HepG2 (cell line): ENCODE measurements around the gene BTG3. TPM values are rescaled to one million over a fixed set of nuclear protein-coding genes. Genes with fewer than 3 reads are reported as not detected.

Source experiments
- ATF7 ChIP-seq, 2 experiments: fragments of 450-650 bp in 1 of 2; sonication (generic) in 1 of 2; formaldehyde crosslinking in 1 of 2; IDR thresholded peaks; 2 replicates each; pipeline versions ENCODE4 v1.4.0 to v1.6.1; 2016 to 2020; ENCODE audit warnings: antibody characterized with exemption in 1 of 2, mild to moderate bottlenecking in 1 of 2, missing genetic modification reagents in 1 of 2
- ATF7-NPFF ChIP-seq: sonication (generic); formaldehyde crosslinking; IDR thresholded peaks from 2 replicates; pipeline ENCODE4 v1.8.1; 2023; ENCODE audit warnings: mild to moderate bottlenecking, low read depth, missing genetic modification reagents, moderate library complexity
- CREM ChIP-seq, 2 experiments: sonication (generic) in 1 of 2; formaldehyde crosslinking in 1 of 2; IDR thresholded peaks; 2 replicates each; pipeline versions ENCODE4 v1.4.0 to v1.6.1; 2016 to 2020; ENCODE audit warnings: antibody characterized with exemption in 1 of 2, mild to moderate bottlenecking in 1 of 2, missing genetic modification reagents in 1 of 2
- IRX3 ChIP-seq: sonication (generic); formaldehyde crosslinking; IDR thresholded peaks from 2 replicates; pipeline ENCODE4 v1.8.1; 2023; ENCODE audit warnings: mild to moderate bottlenecking, low read depth, missing genetic modification reagents, borderline replicate concordance
- ISL2 ChIP-seq: sonication (generic); formaldehyde crosslinking; IDR thresholded peaks from 2 replicates; pipeline ENCODE4 v1.5.0; 2020; ENCODE audit warnings: missing genetic modification reagents
- KDM2A ChIP-seq: sonication (generic); formaldehyde crosslinking; IDR thresholded peaks from 2 replicates; pipeline ENCODE4 v1.4.0; 2020; ENCODE audit warnings: low read depth, missing genetic modification reagents, borderline replicate concordance
- KMT2A ChIP-seq: sonication (generic); formaldehyde crosslinking; IDR thresholded peaks from 2 replicates; pipeline ENCODE4 v1.4.0; 2020; ENCODE audit warnings: missing genetic modification reagents
- NAIF1 ChIP-seq: sonication (generic); formaldehyde crosslinking; IDR thresholded peaks from 2 replicates; pipeline ENCODE4 v1.5.0; 2020; ENCODE audit warnings: mild to moderate bottlenecking, missing genetic modification reagents, borderline replicate concordance
- NPAS2 ChIP-seq: sonication (generic); formaldehyde crosslinking; IDR thresholded peaks from 2 replicates; pipeline ENCODE4 v1.8.0; 2022; ENCODE audit warnings: mild to moderate bottlenecking, missing genetic modification reagents, borderline replicate concordance
- POLR2G ChIP-seq: fragments of 200-400 bp; formaldehyde crosslinking; IDR thresholded peaks from 2 replicates; pipeline ENCODE4 v1.6.1; 2018; ENCODE audit warnings: mild to moderate bottlenecking, low read depth, low read length, moderate library complexity
- SP2 ChIP-seq: sonication (generic); formaldehyde crosslinking; IDR thresholded peaks from 2 replicates; pipeline ENCODE4 v1.5.1; 2020; ENCODE audit warnings: mild to moderate bottlenecking, missing genetic modification reagents
- SP5 ChIP-seq: IDR thresholded peaks from 2 replicates; pipeline ENCODE4 v1.6.1; 2016; ENCODE audit warnings: low read depth, borderline replicate concordance
- ZBTB21 ChIP-seq: sonication (generic); formaldehyde crosslinking; IDR thresholded peaks from 2 replicates; pipeline ENCODE4 v1.4.0; 2020; ENCODE audit warnings: missing genetic modification reagents
- ZBTB37 ChIP-seq: sonication (generic); formaldehyde crosslinking; IDR thresholded peaks from 2 replicates; pipeline ENCODE4 v1.4.0; 2020; ENCODE audit warnings: mild to moderate bottlenecking, missing genetic modification reagents
- ZBTB7B ChIP-seq: sonication (generic); formaldehyde crosslinking; IDR thresholded peaks from 2 replicates; pipeline ENCODE4 v1.4.0; 2020; ENCODE audit warnings: missing genetic modification reagents
- ZNF24 ChIP-seq: fragments of 450-650 bp; IDR thresholded peaks from 2 replicates; pipeline ENCODE4 v1.6.1; 2017; ENCODE audit warnings: antibody characterized with exemption, mild to moderate bottlenecking
- polyA plus RNA-seq, 8 experiments: library from polyadenylated mRNA; depleted of rRNA in 3 of 8; stranded (reverse) in 7 of 8; unstranded in 1 of 8; fragments of >200 nt; fragmentation: Illumina TruSeq in 4 of 8; extraction: Trizol in 4 of 8; gene quantifications; 2 replicates each; pipeline versions ENCODE4 v1.2.1 to v1.2.3, GENCODE V29; 2011 to 2016; ENCODE audit warnings: low read depth in 4 of 8, missing spikeins in 1 of 8, mixed read lengths in 1 of 8; ENCODE audit not compliant: insufficient read depth in 1 of 8
- total RNA-seq, 5 experiments: library from RNA; depleted of rRNA; stranded (reverse); fragments of >200 nt; fragmentation: Illumina TruSeq; extraction: Trizol; gene quantifications; 2 replicates each; pipeline ENCODE4 v1.2.3, GENCODE V29; 2016; ENCODE audit warnings: low read depth in 1 of 5
- TF ChIP-seq, protein P1 (sequence below): sonication (generic); formaldehyde crosslinking; IDR thresholded peaks from 2 replicates; pipeline ENCODE4 v1.4.0; 2020; ENCODE audit warnings: missing genetic modification reagents
- TF ChIP-seq, protein P2 (sequence below): sonication (generic); formaldehyde crosslinking; IDR thresholded peaks from 2 replicates; pipeline ENCODE4 v1.4.0; 2020; ENCODE audit warnings: mild to moderate bottlenecking, missing genetic modification reagents

The BTG3 gene
- total and polyA plus RNA-seq, 2 of the 13 experiments (the other 11 are each of a cell fraction or from before 2014, with no cell fraction given): 13.9 to 27.4 TPM

DNA sequence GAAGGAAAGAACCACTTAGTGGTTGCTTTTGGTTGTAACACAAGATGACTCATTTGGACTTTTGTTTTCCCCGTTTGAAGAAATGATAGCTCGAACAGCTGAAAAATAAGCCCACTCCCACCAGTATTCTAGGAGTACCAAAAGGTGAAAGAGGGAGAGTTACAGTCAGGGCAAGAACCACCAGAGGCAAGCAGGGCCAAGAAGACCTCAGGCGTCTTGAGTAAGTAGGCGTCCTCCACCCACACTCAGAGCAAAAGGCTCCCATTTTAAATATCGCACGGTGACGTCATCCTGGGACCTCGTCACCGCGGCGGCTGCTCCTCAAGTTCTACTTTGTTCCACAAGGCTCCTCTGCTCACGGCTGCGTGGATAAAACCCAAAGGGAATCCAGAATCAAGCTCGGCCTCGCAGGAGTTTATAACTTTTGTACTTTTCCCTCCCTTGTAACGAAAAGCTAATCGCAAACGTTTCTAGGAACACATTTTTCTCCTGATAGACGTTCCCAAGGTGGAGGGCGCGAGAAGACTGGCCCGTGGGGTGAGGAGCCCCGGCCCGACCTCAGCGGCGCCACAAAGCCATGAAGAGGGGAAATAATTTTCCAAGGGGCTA lies 1.2 kb downstream of the BTG3 start (continued):
- TF ChIP-seq ZBTB37 (CRISPR knock-in tag) (no peak), ZNF24 (peak; percentile 89), IRX3 (CRISPR knock-in tag) (no peak), ISL2 (CRISPR knock-in tag) (no peak; the same call in 1 of the 2 replicates), ZBTB7B (CRISPR knock-in tag) (peak; percentile 21; the same call in 1 of the 2 replicates), NPAS2 (CRISPR knock-in tag) (no peak), CREM (IDR thresholded peaks at IDR 0.05) (peak; percentile 81), CREM (CRISPR knock-in tag; IDR thresholded peaks at IDR 0.05) (no peak), ATF7 (IDR thresholded peaks at IDR 0.05) (peak; percentile 99), ATF7 (CRISPR knock-in tag; IDR thresholded peaks at IDR 0.05) (peak; percentile 82), SP5 (CRISPR knock-in tag) (no peak), ATF7-NPFF (no peak), KDM2A (CRISPR knock-in tag) (peak; percentile 82; the same call in 1 of the 2 replicates), NAIF1 (no peak), POLR2G (peak; percentile 54; the same call in 1 of the 2 replicates), ZBTB21 (CRISPR knock-in tag) (peak; percentile 80), KMT2A (CRISPR knock-in tag) (no peak), SP2 (CRISPR knock-in tag) (no peak)
- TF ChIP-seq, protein P1, sequence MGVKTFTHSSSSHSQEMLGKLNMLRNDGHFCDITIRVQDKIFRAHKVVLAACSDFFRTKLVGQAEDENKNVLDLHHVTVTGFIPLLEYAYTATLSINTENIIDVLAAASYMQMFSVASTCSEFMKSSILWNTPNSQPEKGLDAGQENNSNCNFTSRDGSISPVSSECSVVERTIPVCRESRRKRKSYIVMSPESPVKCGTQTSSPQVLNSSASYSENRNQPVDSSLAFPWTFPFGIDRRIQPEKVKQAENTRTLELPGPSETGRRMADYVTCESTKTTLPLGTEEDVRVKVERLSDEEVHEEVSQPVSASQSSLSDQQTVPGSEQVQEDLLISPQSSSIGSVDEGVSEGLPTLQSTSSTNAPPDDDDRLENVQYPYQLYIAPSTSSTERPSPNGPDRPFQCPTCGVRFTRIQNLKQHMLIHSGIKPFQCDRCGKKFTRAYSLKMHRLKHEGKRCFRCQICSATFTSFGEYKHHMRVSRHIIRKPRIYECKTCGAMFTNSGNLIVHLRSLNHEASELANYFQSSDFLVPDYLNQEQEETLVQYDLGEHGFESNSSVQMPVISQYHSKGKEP: no peak
- TF ChIP-seq, protein P2, sequence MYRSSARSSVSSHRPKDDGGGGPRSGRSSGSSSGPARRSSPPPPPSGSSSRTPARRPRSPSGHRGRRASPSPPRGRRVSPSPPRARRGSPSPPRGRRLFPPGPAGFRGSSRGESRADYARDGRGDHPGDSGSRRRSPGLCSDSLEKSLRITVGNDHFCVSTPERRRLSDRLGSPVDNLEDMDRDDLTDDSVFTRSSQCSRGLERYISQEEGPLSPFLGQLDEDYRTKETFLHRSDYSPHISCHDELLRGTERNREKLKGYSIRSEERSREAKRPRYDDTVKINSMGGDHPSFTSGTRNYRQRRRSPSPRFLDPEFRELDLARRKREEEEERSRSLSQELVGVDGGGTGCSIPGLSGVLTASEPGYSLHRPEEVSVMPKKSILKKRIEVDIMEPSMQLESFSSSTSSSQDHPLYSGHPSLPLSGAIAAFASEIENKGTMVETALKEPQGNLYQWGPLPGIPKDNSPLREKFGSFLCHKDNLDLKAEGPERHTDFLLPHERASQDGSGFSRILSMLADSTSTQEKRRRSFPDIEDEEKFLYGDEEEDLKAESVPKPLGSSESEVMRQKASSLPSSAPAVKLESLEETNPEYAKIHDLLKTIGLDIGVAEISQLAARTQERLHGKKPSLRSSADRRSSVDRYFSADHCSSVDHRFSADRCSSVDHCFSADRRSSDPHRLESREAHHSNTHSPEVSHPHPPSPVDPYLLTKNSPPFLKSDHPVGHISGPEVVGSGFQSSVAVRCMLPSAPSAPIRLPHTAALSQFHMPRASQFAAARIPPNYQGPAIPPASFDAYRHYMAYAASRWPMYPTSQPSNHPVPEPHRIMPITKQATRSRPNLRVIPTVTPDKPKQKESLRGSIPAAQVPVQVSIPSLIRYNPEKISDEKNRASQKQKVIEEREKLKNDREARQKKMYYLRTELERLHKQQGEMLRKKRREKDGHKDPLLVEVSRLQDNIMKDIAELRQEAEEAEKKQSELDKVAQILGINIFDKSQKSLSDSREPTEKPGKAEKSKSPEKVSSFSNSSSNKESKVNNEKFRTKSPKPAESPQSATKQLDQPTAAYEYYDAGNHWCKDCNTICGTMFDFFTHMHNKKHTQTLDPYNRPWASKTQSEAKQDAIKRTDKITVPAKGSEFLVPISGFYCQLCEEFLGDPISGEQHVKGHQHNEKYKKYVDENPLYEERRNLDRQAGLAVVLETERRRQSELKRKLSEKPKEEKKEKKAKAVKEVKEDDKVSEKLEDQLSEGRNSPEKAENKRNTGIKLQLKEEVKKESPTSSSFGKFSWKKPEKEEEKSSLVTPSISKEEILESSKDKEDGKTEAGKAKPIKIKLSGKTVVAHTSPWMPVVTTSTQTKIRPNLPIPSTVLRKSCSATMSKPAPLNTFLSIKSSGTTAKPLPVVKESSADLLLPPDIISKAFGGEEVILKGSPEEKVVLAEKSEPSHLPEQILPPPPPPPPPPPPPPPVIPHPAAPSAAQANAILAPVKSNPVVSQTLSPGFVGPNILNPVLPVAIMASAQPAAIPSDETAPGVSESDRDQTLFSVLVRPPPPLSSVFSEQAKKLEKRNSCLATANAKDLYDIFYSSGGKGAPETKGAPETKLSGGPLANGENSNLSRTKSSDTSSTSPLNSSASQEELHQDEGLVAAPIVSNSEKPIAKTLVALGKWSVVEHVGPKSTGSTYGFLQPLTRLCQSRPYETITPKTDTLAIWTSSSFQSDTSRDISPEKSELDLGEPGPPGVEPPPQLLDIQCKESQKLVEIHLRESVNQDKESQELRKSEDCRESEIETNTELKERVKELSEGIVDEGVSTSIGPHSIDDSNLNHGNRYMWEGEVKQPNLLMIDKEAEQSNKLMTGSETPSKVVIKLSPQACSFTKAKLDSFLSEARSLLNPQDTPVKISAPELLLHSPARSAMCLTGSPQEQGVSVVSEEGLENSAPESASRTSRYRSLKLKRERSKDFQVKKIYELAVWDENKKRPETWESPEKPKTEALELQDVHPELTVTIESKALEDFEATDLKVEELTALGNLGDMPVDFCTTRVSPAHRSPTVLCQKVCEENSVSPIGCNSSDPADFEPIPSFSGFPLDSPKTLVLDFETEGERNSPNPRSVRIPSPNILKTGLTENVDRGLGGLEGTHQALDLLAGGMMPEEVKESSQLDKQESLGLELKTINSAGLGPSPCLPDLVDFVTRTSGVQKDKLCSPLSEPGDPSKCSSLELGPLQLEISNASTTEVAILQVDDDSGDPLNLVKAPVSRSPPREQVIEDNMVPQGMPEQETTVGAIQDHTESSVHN (CRISPR knock-in tag): no peak
